PFSK-1 (cell line): ENCODE results near the gene LCP2.

Source experiments
- FOXP2 ChIP-seq: optimal IDR thresholded peaks from 2 replicates; pipeline ENCODE3; 2011; ENCODE audit warnings: borderline replicate concordance, control low read depth, inconsistent platforms; ENCODE audit not compliant: insufficient read depth; ENCODE audit errors: extremely low read length, extremely low read depth
- POLR2AphosphoS5 ChIP-seq: IDR thresholded peaks from 2 replicates; pipeline ENCODE4 v1.6.1; 2012; ENCODE audit warnings: low read depth, mild to moderate bottlenecking, control low read depth, low read length, moderate library complexity
- REST ChIP-seq, 2 experiments: IDR thresholded peaks; 2 replicates each; pipeline versions ENCODE4 v1.6.1 to v1.8.0; 2011 to 2012; ENCODE audit warnings: low read depth in 2 of 2, low read length in 2 of 2, control low read depth in 1 of 2, inconsistent platforms in 1 of 2, mild to moderate bottlenecking in 1 of 2, moderate library complexity in 1 of 2; ENCODE audit not compliant: insufficient read depth in 1 of 2
- SIN3A ChIP-seq: IDR thresholded peaks from 2 replicates; pipeline ENCODE4 v1.6.1; 2012; ENCODE audit warnings: mild to moderate bottlenecking, low read length, moderate library complexity, borderline replicate concordance; ENCODE audit not compliant: insufficient read depth
- TAF1 ChIP-seq: IDR thresholded peaks from 2 replicates; pipeline ENCODE4 v1.6.1; 2012; ENCODE audit warnings: low read length, control low read depth, borderline replicate concordance; ENCODE audit not compliant: insufficient read depth

Gene LCP2

GRCh38 chr5:170273968-170274710, 23.4 kb downstream of the LCP2 start:
- no peak for TF ChIP-seq TAF1
- no peak for TF ChIP-seq FOXP2
- no peak for TF ChIP-seq REST (IDR thresholded peaks at IDR 0.05; ENCODE audit: insufficient read depth in 1 of 2, low read depth in 2 of 2, low read length in 2 of 2)
- TF ChIP-seq SIN3A = no peak
- TF ChIP-seq POLR2AphosphoS5 = no peak

- TF ChIP-seq SIN3A (no peak), FOXP2 (no peak), REST (IDR thresholded peaks at IDR 0.05; ENCODE audit: insufficient read depth in 1 of 2, low read depth in 2 of 2, low read length in 2 of 2) (no peak), TAF1 (no peak), POLR2AphosphoS5 (no peak)
Measured at GRCh38 chr5:170270293-170271069, 27.1 kb downstream of the LCP2 start.

GRCh38 chr5:170269579-170269978, 28.0 kb downstream of the LCP2 start:
- TF ChIP-seq SIN3A (no peak), FOXP2 (no peak), REST (IDR thresholded peaks at IDR 0.05; ENCODE audit: insufficient read depth in 1 of 2, low read depth in 2 of 2, low read length in 2 of 2) (no peak), POLR2AphosphoS5 (no peak), TAF1 (no peak)

GRCh38 chr5:170268884-170269283, 28.7 kb downstream of the LCP2 start:
- TF ChIP-seq FOXP2 (no peak), TAF1 (no peak)

- TF ChIP-seq FOXP2 (no peak), SIN3A (no peak), POLR2AphosphoS5 (no peak), REST (IDR thresholded peaks at IDR 0.05; ENCODE audit: insufficient read depth in 1 of 2, low read depth in 2 of 2, low read length in 2 of 2) (no peak), TAF1 (no peak)
Measured at GRCh38 chr5:170268153-170268689, 29.4 kb downstream of the LCP2 start.
